Measurements from ENCODE around the gene ANKRD37. TPM values are rescaled to one million over a fixed set of nuclear protein-coding genes. Genes with fewer than 3 reads are reported as not detected.
"Not testable (repeated sequence)": the region's sequence is repeated elsewhere in the genome, so short reads cannot be mapped to it uniquely, and the experiment has no call there.

ANKRD37 gene
- 5.4 and 15.1 TPM in 2 replicates for total RNA-seq (2014; rRNA removed; shearing (Covaris generic))

GRCh38 chr4:185396724-185397385, at the start of gene ANKRD37:
ANKRD37 (plus strand) TSS chr4:185396841; CDS start chr4:185396924, 83 bp downstream.
- H3K27me3 ChIP-seq (replicated peaks): no peaks in the 10 kb centered on the region
- H3K4me1 ChIP-seq (replicated peaks): peaks cover 34% of the 10 kb centered on the region
- H3K27ac ChIP-seq: peak within 1 kb of the TSS; percentile 92
- DNase-seq (ENCODE audit: low read depth in 1 of 2, low spot score in 2 of 2): no peak
- peak within 1 kb of the TSS; percentile 73 for H3K4me3 ChIP-seq
- H3K36me3 ChIP-seq: peaks cover 27% of the 10 kb centered on the region
- H3K9me3 ChIP-seq (replicated peaks): no peaks in the 10 kb centered on the region

GRCh38 chr4:185346975-185347601, 49.6 kb upstream of the ANKRD37 start:
- Histone ChIP-seq H3K27ac (peak overlapping the region; percentile 56), H3K4me3 (no peak overlapping the region), H3K36me3 (peaks cover 12% of the 10 kb centered on the region), H3K9me3 (replicated peaks) (no peaks in the 10 kb centered on the region), H3K4me1 (replicated peaks) (peaks cover 32% of the 10 kb centered on the region), H3K27me3 (replicated peaks) (no peaks in the 10 kb centered on the region)
- peak in 1 of 2 experiments; percentile 66 for DNase-seq (ENCODE audit: low read depth in 1 of 2, low spot score in 2 of 2)

- H3K27ac ChIP-seq: no peak overlapping the region
- peaks cover 11% of the 10 kb centered on the region for H3K4me1 ChIP-seq (replicated peaks)
- H3K36me3 ChIP-seq: peaks cover 8% of the 10 kb centered on the region
- H3K4me3 ChIP-seq: no peak overlapping the region
- DNase-seq (ENCODE audit: low read depth in 1 of 2, low spot score in 2 of 2): no peak
- H3K27me3 ChIP-seq (replicated peaks): no peaks in the 10 kb centered on the region
- H3K9me3 ChIP-seq (replicated peaks): no peaks in the 10 kb centered on the region
Measured at GRCh38 chr4:185351691-185352090, 45.0 kb upstream of the ANKRD37 start.

GRCh38 chr4:185352202-185352601, 44.4 kb upstream of the ANKRD37 start:
- H3K36me3 ChIP-seq: peaks cover 8% of the 10 kb centered on the region
- no peak overlapping the region for H3K4me3 ChIP-seq
- no peak for DNase-seq (ENCODE audit: low read depth in 1 of 2, low spot score in 2 of 2)
- H3K4me1 ChIP-seq (replicated peaks): peaks cover 6% of the 10 kb centered on the region
- no peaks in the 10 kb centered on the region for H3K9me3 ChIP-seq (replicated peaks)
- no peak overlapping the region for H3K27ac ChIP-seq
- no peaks in the 10 kb centered on the region for H3K27me3 ChIP-seq (replicated peaks)

GRCh38 chr4:185352741-185353140, 43.9 kb upstream of the ANKRD37 start:
- no peak for DNase-seq (ENCODE audit: low read depth in 1 of 2, low spot score in 2 of 2)
- Histone ChIP-seq H3K9me3 (replicated peaks) (no peaks in the 10 kb centered on the region), H3K36me3 (peaks cover 8% of the 10 kb centered on the region)

GRCh38 chr4:185357211-185357610, 39.4 kb upstream of the ANKRD37 start:
- 0 out of 2 replicates have a peak, but pooled peaks cover 3% of the 10 kb centered on the region for H3K36me3 ChIP-seq
- peaks cover 27% of the 10 kb centered on the region for H3K4me1 ChIP-seq (replicated peaks)
- no peak for DNase-seq (ENCODE audit: low read depth in 1 of 2, low spot score in 2 of 2)
- H3K9me3 ChIP-seq (replicated peaks): no peaks in the 10 kb centered on the region
- H3K27ac ChIP-seq: no peak overlapping the region
- H3K4me3 ChIP-seq: no peak overlapping the region
- no peaks in the 10 kb centered on the region for H3K27me3 ChIP-seq (replicated peaks)

More at GRCh38 chr4:185352741-185353140, 43.9 kb upstream of the ANKRD37 start:
- peaks cover 4% of the 10 kb centered on the region for H3K4me1 ChIP-seq (replicated peaks)
- no peaks in the 10 kb centered on the region for H3K27me3 ChIP-seq (replicated peaks)
- no peak overlapping the region for H3K27ac ChIP-seq
- H3K4me3 ChIP-seq: no peak overlapping the region

- Histone ChIP-seq H3K4me1 (replicated peaks) (peaks cover 27% of the 10 kb centered on the region), H3K4me3 (no peak overlapping the region), H3K9me3 (replicated peaks) (no peaks in the 10 kb centered on the region), H3K27me3 (replicated peaks) (no peaks in the 10 kb centered on the region), H3K27ac (peak overlapping the region; percentile 64), H3K36me3 (0 out of 2 replicates have a peak, but pooled peaks cover 3% of the 10 kb centered on the region)
- DNase-seq (ENCODE audit: low read depth in 1 of 2, low spot score in 2 of 2): no peak
Measured at GRCh38 chr4:185357733-185358440, 38.8 kb upstream of the ANKRD37 start.

- 0 out of 2 replicates have a peak, but pooled peaks cover 3% of the 10 kb centered on the region for H3K36me3 ChIP-seq
- no peak overlapping the region for H3K4me3 ChIP-seq
- no peaks in the 10 kb centered on the region for H3K27me3 ChIP-seq (replicated peaks)
- DNase-seq (ENCODE audit: low read depth in 1 of 2, low spot score in 2 of 2): peak in 1 of 2 experiments; percentile 48
- peaks cover 27% of the 10 kb centered on the region for H3K4me1 ChIP-seq (replicated peaks)
- no peaks in the 10 kb centered on the region for H3K9me3 ChIP-seq (replicated peaks)
- peak overlapping the region; percentile 64 for H3K27ac ChIP-seq
Measured at GRCh38 chr4:185358514-185358913, 38.1 kb upstream of the ANKRD37 start.

GRCh38 chr4:185358959-185359358, 37.7 kb upstream of the ANKRD37 start:
- Histone ChIP-seq H3K27ac (peak overlapping the region; percentile 64), H3K4me1 (replicated peaks) (peaks cover 27% of the 10 kb centered on the region), H3K27me3 (replicated peaks) (no peaks in the 10 kb centered on the region), H3K4me3 (no peak overlapping the region), H3K36me3 (0 out of 2 replicates have a peak, but pooled peaks cover 2% of the 10 kb centered on the region), H3K9me3 (replicated peaks) (no peaks in the 10 kb centered on the region)
- peak in 1 of 2 experiments; percentile 48 for DNase-seq (ENCODE audit: low read depth in 1 of 2, low spot score in 2 of 2)

GRCh38 chr4:185359767-185360446, 36.7 kb upstream of the ANKRD37 start:
- Histone ChIP-seq H3K27me3 (replicated peaks) (no peaks in the 10 kb centered on the region), H3K27ac (no peak overlapping the region), H3K9me3 (replicated peaks) (no peaks in the 10 kb centered on the region), H3K4me3 (no peak overlapping the region), H3K4me1 (replicated peaks) (peaks cover 27% of the 10 kb centered on the region), H3K36me3 (no peaks in the 10 kb centered on the region)
- peak in 1 of 2 experiments; percentile 10 for DNase-seq (ENCODE audit: low read depth in 1 of 2, low spot score in 2 of 2)

- Histone ChIP-seq H3K27ac (no peak overlapping the region), H3K4me3 (no peak overlapping the region), H3K36me3 (no peaks in the 10 kb centered on the region), H3K4me1 (replicated peaks) (peaks cover 27% of the 10 kb centered on the region), H3K27me3 (replicated peaks) (no peaks in the 10 kb centered on the region), H3K9me3 (replicated peaks) (no peaks in the 10 kb centered on the region)
- no peak for DNase-seq (ENCODE audit: low read depth in 1 of 2, low spot score in 2 of 2)
Measured at GRCh38 chr4:185361872-185362271, 34.8 kb upstream of the ANKRD37 start.

- H3K4me3 ChIP-seq; H3K9me3 ChIP-seq (replicated peaks); H3K36me3 ChIP-seq; DNase-seq (ENCODE audit: low read depth in 1 of 2, low spot score in 2 of 2); H3K27me3 ChIP-seq (replicated peaks); H3K27ac ChIP-seq: not testable (repeated sequence)
- peaks cover 25% of the 10 kb centered on the region for H3K4me1 ChIP-seq (replicated peaks)
Measured at GRCh38 chr4:185362570-185362969, 34.1 kb upstream of the ANKRD37 start.

- no peak overlapping the region for H3K27ac ChIP-seq
- H3K27me3 ChIP-seq (replicated peaks): no peaks in the 10 kb centered on the region
- H3K9me3 ChIP-seq (replicated peaks): no peaks in the 10 kb centered on the region
- DNase-seq (ENCODE audit: low read depth in 1 of 2, low spot score in 2 of 2): no peak
- no peaks in the 10 kb centered on the region for H3K36me3 ChIP-seq
- no peak overlapping the region for H3K4me3 ChIP-seq
- peaks cover 18% of the 10 kb centered on the region for H3K4me1 ChIP-seq (replicated peaks)
Measured at GRCh38 chr4:185363251-185363650, 33.4 kb upstream of the ANKRD37 start.

All from SJSA1 (cell line).